ENCODE data around the gene CLDND1. TPM values are rescaled to one million over a fixed set of nuclear protein-coding genes. Genes with fewer than 3 reads are reported as not detected.

Gene CLDND1
- total RNA-seq, 1 experiment from 2014 or later = 74.0 TPM

- no peak for DNase-seq (ENCODE audit: low read depth)
Observed at GRCh38 chr3:98552232-98553020, 29.7 kb upstream of the CLDND1 start.

DNA sequence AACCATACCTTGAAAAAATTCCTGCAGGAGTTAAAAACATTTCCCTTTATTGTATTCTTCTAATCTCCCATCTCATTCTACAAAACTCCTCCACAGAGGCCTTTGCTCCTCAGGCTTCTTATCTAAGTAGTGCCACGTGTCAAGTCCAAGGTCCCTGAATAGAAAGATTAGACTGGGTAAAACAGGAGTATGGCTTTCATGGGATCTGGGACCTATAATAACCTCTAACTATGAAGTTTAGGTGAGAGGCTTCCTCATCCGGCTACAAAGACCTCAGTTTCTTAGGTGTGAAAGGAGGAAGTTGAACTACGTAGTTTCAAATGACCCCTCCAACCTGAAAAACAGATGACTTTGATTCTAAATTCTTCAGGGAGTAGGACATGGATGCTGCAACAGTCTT lies 29.1 kb upstream of the CLDND1 start:
- DNase-seq (ENCODE audit: low read depth) = no peak

DNA sequence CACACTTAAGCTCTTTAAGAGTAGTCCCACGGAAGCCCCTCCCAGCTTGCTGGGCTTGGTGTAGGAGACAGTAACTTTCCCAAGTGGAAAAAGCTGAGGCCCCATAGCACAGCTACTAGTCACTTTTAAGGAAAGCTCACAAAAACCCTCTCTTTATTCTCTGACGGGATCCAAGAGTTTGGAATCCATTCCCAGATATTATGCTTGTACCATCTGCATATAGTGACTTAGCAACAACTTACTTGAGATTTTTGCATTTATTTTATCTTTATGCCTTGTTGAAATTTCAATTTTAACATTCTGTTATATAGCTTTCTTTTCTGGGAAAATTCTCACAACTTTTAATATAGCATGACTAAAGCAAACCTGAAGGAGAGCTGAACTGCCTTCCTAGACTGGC lies 28.5 kb upstream of the CLDND1 start:
- no peak for DNase-seq (ENCODE audit: low read depth)

- no peak for DNase-seq (ENCODE audit: low read depth)
Observed at GRCh38 chr3:98550833-98551232, 28.1 kb upstream of the CLDND1 start.

GRCh38 chr3:98548544-98548943 lies 25.8 kb upstream of the CLDND1 start:
- DNase-seq (ENCODE audit: low read depth) = no peak

- DNase-seq (ENCODE audit: low read depth) = no peak
Observed at GRCh38 chr3:98545940-98546339, 23.2 kb upstream of the CLDND1 start.

DNA sequence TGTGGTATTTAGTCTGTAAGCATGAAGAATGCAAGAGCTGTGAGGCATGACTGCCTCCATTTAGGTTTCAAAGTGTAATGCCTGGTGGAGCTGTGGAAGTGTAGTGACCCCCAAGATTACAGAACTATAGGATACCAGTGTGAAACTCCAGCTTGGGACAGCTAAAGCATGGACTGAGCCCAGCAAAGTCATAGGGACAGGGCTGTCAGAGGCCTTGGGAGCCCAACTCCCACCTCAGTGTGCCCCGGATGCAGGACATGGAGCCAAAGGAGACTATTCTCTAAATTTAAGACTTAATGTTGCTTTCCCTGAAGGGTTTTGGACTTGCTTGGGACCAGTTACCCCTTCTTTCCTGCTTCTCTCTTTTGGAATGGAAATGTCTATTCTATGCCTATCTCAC lies 19.9 kb upstream of the CLDND1 start:
- DNase-seq (ENCODE audit: low read depth) = no peak

GRCh38 chr3:98541695-98542094 lies 19.0 kb upstream of the CLDND1 start:
- DNase-seq (ENCODE audit: low read depth) = no peak

DNA sequence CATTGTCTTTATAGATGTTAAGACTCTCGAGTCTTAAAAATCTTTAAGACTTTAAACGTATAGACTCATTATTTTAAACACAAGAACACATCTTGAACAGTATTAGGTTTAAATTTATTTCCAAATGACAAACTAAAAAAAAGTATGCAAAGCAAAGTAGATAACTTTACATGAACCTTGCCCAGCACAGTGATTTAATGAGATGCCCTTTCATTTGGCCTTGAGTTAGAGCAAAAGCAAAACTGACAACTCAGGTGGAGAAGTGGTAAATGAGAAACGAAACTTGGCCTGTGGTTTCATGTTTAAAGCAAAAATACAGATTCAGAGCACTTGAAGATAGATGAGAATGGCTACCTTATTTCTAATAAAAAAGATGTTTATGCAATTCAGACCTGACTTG lies 17.6 kb upstream of the CLDND1 start:
- no peak for DNase-seq (ENCODE audit: low read depth)

- no peak for DNase-seq (ENCODE audit: low read depth)
Observed at GRCh38 chr3:98536456-98537017, 13.8 kb upstream of the CLDND1 start.

DNA sequence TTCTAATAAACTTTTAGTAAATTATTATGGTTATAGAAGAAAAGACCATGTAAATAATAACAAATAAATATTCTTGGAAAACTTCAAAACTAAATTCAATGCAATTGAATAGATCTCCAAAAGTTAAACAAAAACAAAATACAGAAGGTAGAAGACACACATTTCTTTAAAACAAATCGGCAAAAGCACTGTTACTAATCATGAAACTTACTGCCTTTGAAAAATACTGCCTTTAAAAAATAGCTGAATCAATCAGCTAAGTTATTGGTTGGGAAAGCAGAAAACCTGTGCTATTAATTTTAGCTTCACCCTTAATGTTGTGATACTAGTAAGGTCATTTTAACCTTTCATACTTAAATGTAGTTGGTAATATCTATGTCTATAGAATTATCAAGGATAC lies 12.0 kb upstream of the CLDND1 start:
- DNase-seq (ENCODE audit: low read depth) = no peak

DNA sequence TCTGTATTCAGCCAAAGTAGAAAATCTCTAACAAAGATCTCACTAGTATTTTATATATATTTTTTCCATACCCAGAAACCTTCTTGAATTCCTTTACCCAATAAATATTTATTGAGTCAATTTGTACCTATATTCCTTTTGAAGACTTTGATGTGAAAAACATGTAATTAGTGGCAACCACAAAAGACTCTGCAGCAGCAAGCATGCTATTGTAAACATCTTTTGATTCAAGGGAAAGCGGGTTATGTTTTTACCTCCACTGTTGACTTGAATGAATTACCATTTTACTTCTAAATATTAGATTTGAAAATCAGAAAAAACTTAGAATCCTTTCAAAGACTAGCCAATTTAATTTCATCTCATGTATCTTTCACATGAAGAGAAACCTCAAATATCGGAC lies 11.5 kb upstream of the CLDND1 start:
- no peak for DNase-seq (ENCODE audit: low read depth)

DNA sequence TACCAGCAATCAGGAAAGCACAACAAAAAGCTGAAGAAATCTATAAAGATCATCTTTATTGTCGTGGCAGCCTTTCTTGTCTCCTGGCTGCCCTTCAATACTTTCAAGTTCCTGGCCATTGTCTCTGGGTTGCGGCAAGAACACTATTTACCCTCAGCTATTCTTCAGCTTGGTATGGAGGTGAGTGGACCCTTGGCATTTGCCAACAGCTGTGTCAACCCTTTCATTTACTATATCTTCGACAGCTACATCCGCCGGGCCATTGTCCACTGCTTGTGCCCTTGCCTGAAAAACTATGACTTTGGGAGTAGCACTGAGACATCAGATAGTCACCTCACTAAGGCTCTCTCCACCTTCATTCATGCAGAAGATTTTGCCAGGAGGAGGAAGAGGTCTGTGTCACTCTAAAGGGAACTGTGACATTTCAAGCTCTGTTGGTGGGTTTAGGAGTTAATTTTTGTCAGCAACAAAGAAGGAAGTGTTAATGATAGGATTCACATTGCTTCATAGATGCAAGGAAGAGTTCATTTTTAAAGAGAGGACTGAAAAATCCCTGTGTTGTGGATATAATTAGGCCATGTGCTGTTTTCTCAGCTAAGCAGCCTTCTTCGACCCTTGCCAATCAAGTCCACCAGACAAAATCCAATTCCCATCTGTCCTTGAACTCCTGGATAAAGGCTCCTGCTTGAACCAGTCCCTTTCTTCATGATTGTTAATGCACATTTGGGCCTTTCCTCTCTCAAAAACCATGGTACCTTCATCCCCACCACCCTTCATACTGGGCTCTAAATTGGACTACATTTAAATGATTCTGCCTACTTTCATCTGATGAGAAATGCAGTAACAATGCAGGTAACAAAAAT lies 10.2 kb upstream of the CLDND1 start:
- DNase-seq (ENCODE audit: low read depth) = no peak

- DNase-seq (ENCODE audit: low read depth) = no peak
Observed at GRCh38 chr3:98532275-98532637, 9.6 kb upstream of the CLDND1 start.

- DNase-seq (ENCODE audit: low read depth) = no peak
Observed at GRCh38 chr3:98531622-98532274, 9.0 kb upstream of the CLDND1 start, which contains the start of gene GPR15. TSS of gene GPR15 (plus strand) at chr3:98531978. CDS start at chr3:98532034, 56 bp downstream.

DNA sequence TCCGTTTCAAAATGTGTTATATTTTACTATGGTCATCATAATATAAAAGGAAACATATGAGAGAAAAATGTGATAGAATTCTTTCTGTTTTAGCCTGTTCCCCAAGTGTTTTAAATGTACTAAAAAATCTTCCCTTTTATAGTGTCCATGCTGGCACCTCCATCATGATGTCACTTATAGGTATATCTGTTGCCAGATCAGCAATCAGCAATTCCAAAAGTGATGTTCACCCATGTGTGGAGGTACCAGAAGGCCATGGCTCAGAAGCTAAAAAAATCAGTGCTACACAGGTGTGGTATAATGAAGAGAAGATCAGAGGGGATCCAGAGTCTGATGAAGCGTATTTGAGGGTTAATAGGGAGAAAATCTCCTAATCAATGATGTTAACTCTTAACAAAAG lies 8.0 kb upstream of the CLDND1 start:
- no peak for DNase-seq (ENCODE audit: low read depth)

- no peak for DNase-seq (ENCODE audit: low read depth)
Observed at GRCh38 chr3:98529856-98530459, 7.3 kb upstream of the CLDND1 start.

DNA sequence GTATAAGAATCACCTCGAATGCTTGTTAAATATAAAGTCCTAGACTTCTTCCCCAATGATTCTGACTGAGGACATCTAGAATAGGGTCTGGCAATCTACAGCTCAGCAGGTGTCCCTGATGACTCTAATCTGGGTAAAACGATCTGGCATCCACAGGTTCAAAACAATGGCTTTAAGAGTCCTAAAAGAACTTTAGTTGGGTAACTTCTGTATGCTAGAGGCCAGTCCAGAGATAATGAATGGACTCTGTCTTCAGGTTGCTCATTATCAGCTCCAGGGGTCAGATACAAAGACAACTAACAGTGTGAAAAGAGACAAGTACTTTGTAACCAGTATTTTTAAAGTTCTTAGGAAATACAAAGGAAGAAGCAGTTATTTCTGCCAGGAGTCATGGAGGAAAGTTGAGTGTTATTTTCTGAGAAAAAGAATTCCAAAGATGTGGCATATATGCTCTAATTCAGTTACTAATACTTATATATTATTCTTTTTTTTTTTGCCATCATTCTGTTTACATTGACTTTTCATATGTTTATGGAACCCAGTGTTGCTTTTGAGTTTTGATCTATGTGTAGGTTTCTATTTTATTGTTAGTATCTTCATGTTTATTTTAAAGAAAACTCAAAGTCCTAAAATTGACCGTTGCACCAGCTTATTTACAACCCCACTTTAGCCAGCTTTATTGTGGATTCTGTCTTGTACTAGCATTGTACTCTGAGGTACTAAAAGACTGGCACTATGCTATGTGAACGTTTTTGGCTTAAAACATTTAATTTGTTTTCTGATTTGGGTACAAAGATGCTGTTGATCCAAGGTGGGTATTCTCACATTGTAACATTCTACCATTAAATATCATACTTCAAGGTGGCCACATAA lies 6.0 kb upstream of the CLDND1 start:
- DNase-seq (ENCODE audit: low read depth) = no peak

- no peak for DNase-seq (ENCODE audit: low read depth)
Observed at GRCh38 chr3:98525494-98525893, 2.8 kb upstream of the CLDND1 start.

- DNase-seq (ENCODE audit: low read depth) = peak; percentile 72
Observed at GRCh38 chr3:98521897-98522543, 682 bp downstream of the CLDND1 start.

Measured in HT1080 (cell line).